HG02884 (cell line): ENCODE measurements around the gene DMBX1.

ENCODE experiments used
- ATAC-seq: cut with Tn5 transposase; IDR thresholded peaks from one replicate; pipeline ENCODE4 v1.9.1; 2021; ENCODE audit warnings: mild to moderate bottlenecking, moderate library complexity; ENCODE audit not compliant: unreplicated experiment

DMBX1 gene

GRCh38 chr1:46522969-46523320 is 33.3 kb downstream of the DMBX1 start:
- no peak for ATAC-seq

- ATAC-seq, result no peak
Observed at GRCh38 chr1:46523496-46524353, 34.1 kb downstream of the DMBX1 start.

GRCh38 chr1:46524843-46525242 is 35.2 kb downstream of the DMBX1 start:
- ATAC-seq, result no peak

GRCh38 chr1:46525253-46525983 is 35.8 kb downstream of the DMBX1 start:
- ATAC-seq, result no peak

- ATAC-seq, result no peak
Observed at GRCh38 chr1:46526013-46526690, 36.5 kb downstream of the DMBX1 start.

GRCh38 chr1:46526691-46527291 is 37.2 kb downstream of the DMBX1 start:
- no peak for ATAC-seq

- no peak for ATAC-seq
Observed at GRCh38 chr1:46527474-46528296, 38.0 kb downstream of the DMBX1 start.

- no peak for ATAC-seq
Observed at GRCh38 chr1:46528297-46528955, 38.8 kb downstream of the DMBX1 start.

GRCh38 chr1:46529031-46529630 is 39.5 kb downstream of the DMBX1 start:
- ATAC-seq, result no peak

GRCh38 chr1:46530311-46530710 is 40.7 kb downstream of the DMBX1 start:
- ATAC-seq, result no peak

- no peak for ATAC-seq
Observed at GRCh38 chr1:46530791-46531409, 41.3 kb downstream of the DMBX1 start.

- ATAC-seq, result no peak
Observed at GRCh38 chr1:46532095-46532494, 42.5 kb downstream of the DMBX1 start.

- ATAC-seq, result no peak
Observed at GRCh38 chr1:46532498-46533178, 43.0 kb downstream of the DMBX1 start.

- no peak for ATAC-seq
Observed at GRCh38 chr1:46533179-46533864, 43.7 kb downstream of the DMBX1 start.

GRCh38 chr1:46535063-46535462 is 45.4 kb downstream of the DMBX1 start:
- ATAC-seq, result no peak

GRCh38 chr1:46536527-46536926 is 46.9 kb downstream of the DMBX1 start:
- no peak for ATAC-seq

- no peak for ATAC-seq
Observed at GRCh38 chr1:46537651-46538050, 48.0 kb downstream of the DMBX1 start.

- ATAC-seq, result no peak
Observed at GRCh38 chr1:46538147-46538546, 48.5 kb downstream of the DMBX1 start.
